Measurements from ENCODE around the gene CMTM8.

- no peak for TF ChIP-seq CTCF (IDR thresholded peaks at IDR 0.05)
- no peak for TF ChIP-seq POLR2A (IDR thresholded peaks at IDR 0.05)
Measured at GRCh38 chr3:32216172-32216783, 22.2 kb upstream of the CMTM8 start.

All from right lobe of liver (tissue), 4 donors.